K562 (cell line): ENCODE results near the gene TICAM1. TPM values are rescaled to one million over a fixed set of nuclear protein-coding genes. Genes with fewer than 3 reads are reported as not detected.

Experiments
- MTA3 ChIP-seq: fragments of 450-650 bp; formaldehyde crosslinking; IDR thresholded peaks from 2 replicates; pipeline ENCODE4 v1.6.1; 2017; ENCODE audit warnings: mild to moderate bottlenecking, borderline replicate concordance
- POLR3A ChIP-seq: IDR thresholded peaks from 2 replicates; pipeline ENCODE4 v1.6.1; 2011; ENCODE audit warnings: borderline replicate concordance, mild to moderate bottlenecking, moderate library complexity; ENCODE audit not compliant: insufficient read length, insufficient read depth; ENCODE audit errors: extremely low read depth
- TOE1 ChIP-seq, 2 experiments: fragments of 450-650 bp in 1 of 2; sonication (generic) in 1 of 2; formaldehyde crosslinking in 1 of 2; IDR thresholded peaks; 2 replicates each; pipeline versions ENCODE4 v1.7.1 to v1.8.0; 2016 to 2022; ENCODE audit warnings: borderline replicate concordance in 2 of 2, mild to moderate bottlenecking in 2 of 2, antibody characterized with exemption in 1 of 2, inconsistent platforms in 1 of 2, low read depth in 1 of 2, missing genetic modification reagents in 1 of 2, moderate library complexity in 1 of 2
- ZNF79 ChIP-seq: fragments of 250-450 bp; sonication (Bioruptor Pico); IDR thresholded peaks from 2 replicates; pipeline ENCODE4 v1.4.0; 2020; ENCODE audit warnings: low read depth, mild to moderate bottlenecking, moderate library complexity
- polyA plus RNA-seq, 8 experiments: library from polyadenylated mRNA; depleted of rRNA in 4 of 8; stranded (reverse) in 5 of 8; unstranded in 3 of 8; fragments of >200 nt; fragmentation: Nextera tagmentation in 2 of 8; fragmentation: Illumina TruSeq in 1 of 8; extraction: Ambion mirVana in 2 of 8; extraction: Trizol in 1 of 8; gene quantifications; 2 replicates each; pipeline versions ENCODE4 v1.2.1 to v1.2.3, GENCODE V29; 2011 to 2014; ENCODE audit warnings: inconsistent platforms in 1 of 8, missing spikeins in 1 of 8
- total RNA-seq, 7 experiments: library from RNA; depleted of rRNA in 6 of 7; stranded (reverse); fragments of >200 nt in 6 of 7; fragmentation: Illumina TruSeq in 2 of 7; extraction: Trizol in 2 of 7; gene quantifications; 2 replicates each; pipeline versions ENCODE4 v1.2.1 to v1.2.3, GENCODE V29; 2011 to 2021; ENCODE audit warnings: low replicate concordance in 1 of 7
- TF ChIP-seq, protein P1 (sequence below), 2 experiments: fragments of 450-650 bp in 1 of 2; sonication (generic) in 1 of 2; formaldehyde crosslinking in 1 of 2; IDR thresholded peaks; 2 replicates each; pipeline versions ENCODE4 v1.7.1 to v1.9.0; 2016 to 2022; ENCODE audit warnings: inconsistent platforms in 1 of 2, mild to moderate bottlenecking in 1 of 2, missing genetic modification reagents in 1 of 2
- TF ChIP-seq, protein P2 (sequence below): fragments of 250-450 bp; sonication (Bioruptor Pico); IDR thresholded peaks from 2 replicates; pipeline ENCODE4 v1.8.0; 2021; ENCODE audit warnings: mild to moderate bottlenecking, moderate library complexity
- TF ChIP-seq, protein P3 (sequence below): fragments of 250-450 bp; sonication (Bioruptor Pico); IDR thresholded peaks from 2 replicates; pipeline ENCODE4 v1.4.0; 2020

The TICAM1 gene
- total and polyA plus RNA-seq, 9 of the 15 experiments (the other 6 are each of a cell fraction or from before 2014, with no cell fraction given) = 0.07 to 11.6 (median 1.5) TPM

DNA sequence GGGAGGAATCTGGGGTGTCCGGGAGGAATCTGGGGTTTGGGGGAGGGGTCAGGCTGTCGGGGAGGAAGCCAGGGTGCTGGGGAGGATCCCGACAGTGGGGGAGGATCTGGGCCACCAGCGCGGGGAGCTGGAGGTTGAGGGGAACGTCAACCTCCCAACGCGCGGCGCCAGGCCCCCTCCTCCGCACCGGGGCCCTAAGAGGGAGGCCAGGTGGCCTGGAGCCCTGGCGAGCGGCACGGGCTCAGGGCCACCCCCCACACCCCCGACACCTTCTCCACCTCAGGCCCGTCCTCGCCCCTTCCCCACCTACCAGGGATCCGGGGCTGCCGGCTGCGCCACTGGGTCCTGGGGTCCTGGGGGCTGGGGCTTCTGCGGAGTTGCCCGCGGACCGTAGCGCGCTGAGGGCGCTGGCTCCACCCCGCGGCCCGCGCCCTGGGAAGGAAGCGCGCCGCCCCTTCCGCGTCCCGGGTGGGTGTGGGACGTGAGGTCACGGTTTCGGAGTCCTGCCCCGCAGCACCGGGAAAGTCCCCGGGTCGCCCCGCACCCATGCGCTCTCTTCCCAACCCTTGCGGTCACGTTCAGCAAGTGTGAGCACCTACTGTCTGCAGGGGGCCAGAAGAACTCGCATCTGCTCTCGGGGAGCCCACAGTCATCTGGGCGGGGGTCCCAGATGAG, at the start of gene TICAM1 (continued):
- TF ChIP-seq, protein P1, sequence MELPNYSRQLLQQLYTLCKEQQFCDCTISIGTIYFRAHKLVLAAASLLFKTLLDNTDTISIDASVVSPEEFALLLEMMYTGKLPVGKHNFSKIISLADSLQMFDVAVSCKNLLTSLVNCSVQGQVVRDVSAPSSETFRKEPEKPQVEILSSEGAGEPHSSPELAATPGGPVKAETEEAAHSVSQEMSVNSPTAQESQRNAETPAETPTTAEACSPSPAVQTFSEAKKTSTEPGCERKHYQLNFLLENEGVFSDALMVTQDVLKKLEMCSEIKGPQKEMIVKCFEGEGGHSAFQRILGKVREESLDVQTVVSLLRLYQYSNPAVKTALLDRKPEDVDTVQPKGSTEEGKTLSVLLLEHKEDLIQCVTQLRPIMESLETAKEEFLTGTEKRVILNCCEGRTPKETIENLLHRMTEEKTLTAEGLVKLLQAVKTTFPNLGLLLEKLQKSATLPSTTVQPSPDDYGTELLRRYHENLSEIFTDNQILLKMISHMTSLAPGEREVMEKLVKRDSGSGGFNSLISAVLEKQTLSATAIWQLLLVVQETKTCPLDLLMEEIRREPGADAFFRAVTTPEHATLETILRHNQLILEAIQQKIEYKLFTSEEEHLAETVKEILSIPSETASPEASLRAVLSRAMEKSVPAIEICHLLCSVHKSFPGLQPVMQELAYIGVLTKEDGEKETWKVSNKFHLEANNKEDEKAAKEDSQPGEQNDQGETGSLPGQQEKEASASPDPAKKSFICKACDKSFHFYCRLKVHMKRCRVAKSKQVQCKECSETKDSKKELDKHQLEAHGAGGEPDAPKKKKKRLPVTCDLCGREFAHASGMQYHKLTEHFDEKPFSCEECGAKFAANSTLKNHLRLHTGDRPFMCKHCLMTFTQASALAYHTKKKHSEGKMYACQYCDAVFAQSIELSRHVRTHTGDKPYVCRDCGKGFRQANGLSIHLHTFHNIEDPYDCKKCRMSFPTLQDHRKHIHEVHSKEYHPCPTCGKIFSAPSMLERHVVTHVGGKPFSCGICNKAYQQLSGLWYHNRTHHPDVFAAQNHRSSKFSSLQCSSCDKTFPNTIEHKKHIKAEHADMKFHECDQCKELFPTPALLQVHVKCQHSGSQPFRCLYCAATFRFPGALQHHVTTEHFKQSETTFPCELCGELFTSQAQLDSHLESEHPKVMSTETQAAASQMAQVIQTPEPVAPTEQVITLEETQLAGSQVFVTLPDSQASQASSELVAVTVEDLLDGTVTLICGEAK (IDR thresholded peaks at IDR 0.05) = peak; percentile 68; the same call in 1 of the 2 replicates
- TF ChIP-seq, protein P1 (CRISPR knock-in tag; IDR thresholded peaks at IDR 0.05) = no peak
- TF ChIP-seq POLR3A = no peak
- TF ChIP-seq ZNF79 = no peak
- TF ChIP-seq TOE1 (IDR thresholded peaks at IDR 0.05; ENCODE audit: borderline replicate concordance) = no peak
- no peak for TF ChIP-seq TOE1 (CRISPR knock-in tag; IDR thresholded peaks at IDR 0.05; ENCODE audit: borderline replicate concordance, low read depth)
- peak; percentile 91 for TF ChIP-seq MTA3
- TF ChIP-seq, protein P2, sequence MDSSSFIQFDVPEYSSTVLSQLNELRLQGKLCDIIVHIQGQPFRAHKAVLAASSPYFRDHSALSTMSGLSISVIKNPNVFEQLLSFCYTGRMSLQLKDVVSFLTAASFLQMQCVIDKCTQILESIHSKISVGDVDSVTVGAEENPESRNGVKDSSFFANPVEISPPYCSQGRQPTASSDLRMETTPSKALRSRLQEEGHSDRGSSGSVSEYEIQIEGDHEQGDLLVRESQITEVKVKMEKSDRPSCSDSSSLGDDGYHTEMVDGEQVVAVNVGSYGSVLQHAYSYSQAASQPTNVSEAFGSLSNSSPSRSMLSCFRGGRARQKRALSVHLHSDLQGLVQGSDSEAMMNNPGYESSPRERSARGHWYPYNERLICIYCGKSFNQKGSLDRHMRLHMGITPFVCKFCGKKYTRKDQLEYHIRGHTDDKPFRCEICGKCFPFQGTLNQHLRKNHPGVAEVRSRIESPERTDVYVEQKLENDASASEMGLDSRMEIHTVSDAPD (CRISPR knock-in tag) = no peak
- TF ChIP-seq, protein P3, sequence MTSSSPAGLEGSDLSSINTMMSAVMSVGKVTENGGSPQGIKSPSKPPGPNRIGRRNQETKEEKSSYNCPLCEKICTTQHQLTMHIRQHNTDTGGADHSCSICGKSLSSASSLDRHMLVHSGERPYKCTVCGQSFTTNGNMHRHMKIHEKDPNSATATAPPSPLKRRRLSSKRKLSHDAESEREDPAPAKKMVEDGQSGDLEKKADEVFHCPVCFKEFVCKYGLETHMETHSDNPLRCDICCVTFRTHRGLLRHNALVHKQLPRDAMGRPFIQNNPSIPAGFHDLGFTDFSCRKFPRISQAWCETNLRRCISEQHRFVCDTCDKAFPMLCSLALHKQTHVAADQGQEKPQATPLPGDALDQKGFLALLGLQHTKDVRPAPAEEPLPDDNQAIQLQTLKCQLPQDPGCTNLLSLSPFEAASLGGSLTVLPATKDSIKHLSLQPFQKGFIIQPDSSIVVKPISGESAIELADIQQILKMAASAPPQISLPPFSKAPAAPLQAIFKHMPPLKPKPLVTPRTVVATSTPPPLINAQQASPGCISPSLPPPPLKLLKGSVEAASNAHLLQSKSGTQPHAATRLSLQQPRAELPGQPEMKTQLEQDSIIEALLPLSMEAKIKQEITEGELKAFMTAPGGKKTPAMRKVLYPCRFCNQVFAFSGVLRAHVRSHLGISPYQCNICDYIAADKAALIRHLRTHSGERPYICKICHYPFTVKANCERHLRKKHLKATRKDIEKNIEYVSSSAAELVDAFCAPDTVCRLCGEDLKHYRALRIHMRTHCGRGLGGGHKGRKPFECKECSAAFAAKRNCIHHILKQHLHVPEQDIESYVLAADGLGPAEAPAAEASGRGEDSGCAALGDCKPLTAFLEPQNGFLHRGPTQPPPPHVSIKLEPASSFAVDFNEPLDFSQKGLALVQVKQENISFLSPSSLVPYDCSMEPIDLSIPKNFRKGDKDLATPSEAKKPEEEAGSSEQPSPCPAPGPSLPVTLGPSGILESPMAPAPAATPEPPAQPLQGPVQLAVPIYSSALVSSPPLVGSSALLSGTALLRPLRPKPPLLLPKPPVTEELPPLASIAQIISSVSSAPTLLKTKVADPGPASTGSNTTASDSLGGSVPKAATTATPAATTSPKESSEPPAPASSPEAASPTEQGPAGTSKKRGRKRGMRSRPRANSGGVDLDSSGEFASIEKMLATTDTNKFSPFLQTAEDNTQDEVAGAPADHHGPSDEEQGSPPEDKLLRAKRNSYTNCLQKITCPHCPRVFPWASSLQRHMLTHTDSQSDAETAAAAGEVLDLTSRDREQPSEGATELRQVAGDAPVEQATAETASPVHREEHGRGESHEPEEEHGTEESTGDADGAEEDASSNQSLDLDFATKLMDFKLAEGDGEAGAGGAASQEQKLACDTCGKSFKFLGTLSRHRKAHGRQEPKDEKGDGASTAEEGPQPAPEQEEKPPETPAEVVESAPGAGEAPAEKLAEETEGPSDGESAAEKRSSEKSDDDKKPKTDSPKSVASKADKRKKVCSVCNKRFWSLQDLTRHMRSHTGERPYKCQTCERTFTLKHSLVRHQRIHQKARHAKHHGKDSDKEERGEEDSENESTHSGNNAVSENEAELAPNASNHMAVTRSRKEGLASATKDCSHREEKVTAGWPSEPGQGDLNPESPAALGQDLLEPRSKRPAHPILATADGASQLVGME (CRISPR knock-in tag) = no peak
